HEK293 (cell line): Measurements from ENCODE around the gene CDKAL1.
A peak's percentile ranks its signal among the peaks of the same experiment; 100 is the strongest.

Experiments used
- AEBP2 ChIP-seq: fragments of 450-650 bp; formaldehyde crosslinking; IDR thresholded peaks from 2 replicates; pipeline ENCODE4 v1.5.1; 2016; ENCODE audit warnings: missing biosample characterization, missing genetic modification characterization, borderline replicate concordance
- BCL6B ChIP-seq: fragments of 450-650 bp; formaldehyde crosslinking; IDR thresholded peaks from 2 replicates; pipeline ENCODE4 v1.5.1; 2017; ENCODE audit warnings: missing biosample characterization, missing genetic modification characterization
- CTCF ChIP-seq: fragments of 450-650 bp; formaldehyde crosslinking; IDR thresholded peaks from 2 replicates; pipeline ENCODE4 v1.5.1; 2016; ENCODE audit warnings: missing biosample characterization, missing genetic modification characterization
- IKZF3 ChIP-seq: fragments of 450-650 bp; IDR thresholded peaks from 2 replicates; pipeline ENCODE4 v1.5.0; 2018; ENCODE audit warnings: missing biosample characterization, mild to moderate bottlenecking, missing genetic modification characterization, moderate library complexity
- MEIS1 ChIP-seq: sonication (generic); formaldehyde crosslinking; IDR thresholded peaks from 2 replicates; pipeline ENCODE4 v1.8.1; 2022; ENCODE audit warnings: missing genetic modification reagents, mild to moderate bottlenecking, borderline replicate concordance
- PRDM10 ChIP-seq: fragments of 450-650 bp; formaldehyde crosslinking; IDR thresholded peaks from 2 replicates; pipeline ENCODE4 v1.5.1; 2016; ENCODE audit warnings: missing biosample characterization, missing genetic modification characterization
- PRDM4 ChIP-seq: fragments of 450-650 bp; formaldehyde crosslinking; IDR thresholded peaks from 2 replicates; pipeline ENCODE4 v1.5.1; 2017; ENCODE audit warnings: missing biosample characterization, missing genetic modification characterization
- TRIM28 ChIP-seq: IDR thresholded peaks from 2 replicates; pipeline ENCODE4 v1.6.1; 2011; ENCODE audit warnings: low read length, control low read depth, borderline replicate concordance
- TSHZ1 ChIP-seq: fragments of 450-650 bp; formaldehyde crosslinking; IDR thresholded peaks from 2 replicates; pipeline ENCODE4 v1.5.1; 2016; ENCODE audit warnings: missing biosample characterization, missing genetic modification characterization, borderline replicate concordance
- ZNF19 ChIP-seq: fragments of 450-650 bp; formaldehyde crosslinking; IDR thresholded peaks from 2 replicates; pipeline ENCODE4; 2016; ENCODE audit warnings: missing biosample characterization, missing genetic modification characterization, low read depth
- ZNF2 ChIP-seq: fragments of 450-650 bp; formaldehyde crosslinking; IDR thresholded peaks from 2 replicates; pipeline ENCODE4 v1.5.1; 2016; ENCODE audit warnings: missing biosample characterization, missing genetic modification characterization
- ZNF23 ChIP-seq: fragments of 450-650 bp; formaldehyde crosslinking; IDR thresholded peaks from 2 replicates; pipeline ENCODE4 v1.5.1; 2016; ENCODE audit warnings: missing biosample characterization, missing genetic modification characterization, borderline replicate concordance
- ZNF362 ChIP-seq: fragments of 450-650 bp; formaldehyde crosslinking; IDR thresholded peaks from 2 replicates; pipeline ENCODE4 v1.5.1; 2016; ENCODE audit warnings: missing biosample characterization, missing genetic modification characterization
- ZNF416 ChIP-seq: fragments of 450-650 bp; formaldehyde crosslinking; IDR thresholded peaks from 2 replicates; pipeline ENCODE4 v1.5.1; 2016; ENCODE audit warnings: missing biosample characterization, missing genetic modification characterization
- ZNF548 ChIP-seq: fragments of 450-650 bp; formaldehyde crosslinking; IDR thresholded peaks from 2 replicates; pipeline ENCODE4 v1.5.1; 2016; ENCODE audit warnings: missing biosample characterization, missing genetic modification characterization
- ZNF549 ChIP-seq: fragments of 450-650 bp; IDR thresholded peaks from 2 replicates; pipeline ENCODE4 v1.5.1; 2018; ENCODE audit warnings: missing biosample characterization, missing genetic modification characterization, mild to moderate bottlenecking, inconsistent platforms, moderate library complexity
- ZNF561 ChIP-seq: fragments of 450-650 bp; IDR thresholded peaks from 2 replicates; pipeline ENCODE4 v1.5.1; 2018; ENCODE audit warnings: missing biosample characterization, missing genetic modification characterization, borderline replicate concordance
- ZNF580 ChIP-seq: fragments of 450-650 bp; formaldehyde crosslinking; IDR thresholded peaks from 2 replicates; pipeline ENCODE4 v1.5.1; 2016; ENCODE audit warnings: missing biosample characterization, missing genetic modification characterization
- ZNF660 ChIP-seq: fragments of 450-650 bp; IDR thresholded peaks from 2 replicates; pipeline ENCODE4 v1.5.1; 2018; ENCODE audit warnings: missing biosample characterization, mild to moderate bottlenecking, missing genetic modification characterization
- ZNF701 ChIP-seq: fragments of 450-650 bp; formaldehyde crosslinking; IDR thresholded peaks from 2 replicates; pipeline ENCODE4 v1.5.1; 2016; ENCODE audit warnings: missing biosample characterization, missing genetic modification characterization
- ZNF747 ChIP-seq: fragments of 450-650 bp; formaldehyde crosslinking; IDR thresholded peaks from 2 replicates; pipeline ENCODE4 v1.5.1; 2016; ENCODE audit warnings: missing biosample characterization, missing genetic modification characterization
- ZNF776 ChIP-seq: fragments of 450-650 bp; formaldehyde crosslinking; IDR thresholded peaks from 2 replicates; pipeline ENCODE4 v1.5.0; 2017; ENCODE audit warnings: missing biosample characterization, missing genetic modification characterization, borderline replicate concordance
- ZSCAN16 ChIP-seq: fragments of 450-650 bp; formaldehyde crosslinking; IDR thresholded peaks from 2 replicates; pipeline ENCODE4 v1.5.1; 2016; ENCODE audit warnings: missing biosample characterization, missing genetic modification characterization
- ZSCAN23 ChIP-seq: fragments of 450-650 bp; formaldehyde crosslinking; IDR thresholded peaks from 2 replicates; pipeline ENCODE4 v1.5.1; 2016; ENCODE audit warnings: missing biosample characterization, missing genetic modification characterization

The CDKAL1 gene

GRCh38 chr6:20706939-20707485 lies 172.8 kb downstream of the CDKAL1 start (continued):
- TF ChIP-seq PRDM4 (tag by site-specific recombination) (peak; percentile 15; the same call in 1 of the 2 replicates), TRIM28 (no peak), ZNF548 (tag by site-specific recombination) (no peak), BCL6B (tag by site-specific recombination) (peak; percentile 65; the same call in 1 of the 2 replicates), ZNF747 (no peak), ZNF19 (tag by site-specific recombination) (no peak), PRDM10 (tag by site-specific recombination) (peak; percentile 55), ZNF2 (tag by site-specific recombination) (no peak), ZSCAN16 (tag by site-specific recombination) (no peak), ZNF23 (tag by site-specific recombination) (no peak), ZNF561 (no peak), CTCF (tag by site-specific recombination) (no peak), ZNF580 (tag by site-specific recombination) (peak; percentile 76; the same call in 1 of the 2 replicates), ZSCAN23 (tag by site-specific recombination) (no peak), ZNF776 (tag by site-specific recombination) (no peak), ZNF416 (tag by site-specific recombination) (no peak), ZNF660 (tag by site-specific recombination) (0 out of 2 replicates have a peak, but pooled peaks have one; percentile 1), ZNF549 (no peak), AEBP2 (tag by site-specific recombination) (no peak), TSHZ1 (tag by site-specific recombination) (no peak), MEIS1 (CRISPR knock-in tag) (no peak), ZNF362 (tag by site-specific recombination) (no peak), IKZF3 (tag by site-specific recombination) (peak; percentile 71), ZNF701 (tag by site-specific recombination) (no peak)
